ENCODE data around the gene AMDHD1.
"Not testable (repeated sequence)": the region's sequence is repeated elsewhere in the genome, so short reads cannot be mapped to it uniquely, and the experiment has no call there.

AMDHD1 gene

DNA sequence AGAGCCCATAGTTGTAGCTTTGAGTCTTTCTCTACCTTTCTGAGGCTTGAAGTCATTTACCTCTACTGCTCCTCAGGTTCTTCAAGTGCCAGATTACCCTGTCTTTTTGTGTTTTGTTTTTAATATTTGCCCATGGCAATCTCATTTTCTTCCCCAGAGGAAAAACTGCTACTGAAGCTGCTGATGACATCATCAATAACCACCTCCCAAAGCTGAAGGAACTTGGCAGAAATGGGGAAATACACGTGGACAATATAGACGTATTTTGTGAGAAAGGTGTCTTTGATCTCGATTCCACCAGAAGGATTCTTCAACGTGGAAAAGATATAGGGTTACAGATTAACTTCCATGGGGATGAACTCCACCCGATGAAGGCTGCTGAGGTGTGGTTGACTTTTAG, 17.1 kb downstream of the AMDHD1 start:
- H3K4me3 ChIP-seq (replicated peaks; ENCODE audit: low read depth, low read length): no peak overlapping the region
- TF ChIP-seq, protein P1, sequence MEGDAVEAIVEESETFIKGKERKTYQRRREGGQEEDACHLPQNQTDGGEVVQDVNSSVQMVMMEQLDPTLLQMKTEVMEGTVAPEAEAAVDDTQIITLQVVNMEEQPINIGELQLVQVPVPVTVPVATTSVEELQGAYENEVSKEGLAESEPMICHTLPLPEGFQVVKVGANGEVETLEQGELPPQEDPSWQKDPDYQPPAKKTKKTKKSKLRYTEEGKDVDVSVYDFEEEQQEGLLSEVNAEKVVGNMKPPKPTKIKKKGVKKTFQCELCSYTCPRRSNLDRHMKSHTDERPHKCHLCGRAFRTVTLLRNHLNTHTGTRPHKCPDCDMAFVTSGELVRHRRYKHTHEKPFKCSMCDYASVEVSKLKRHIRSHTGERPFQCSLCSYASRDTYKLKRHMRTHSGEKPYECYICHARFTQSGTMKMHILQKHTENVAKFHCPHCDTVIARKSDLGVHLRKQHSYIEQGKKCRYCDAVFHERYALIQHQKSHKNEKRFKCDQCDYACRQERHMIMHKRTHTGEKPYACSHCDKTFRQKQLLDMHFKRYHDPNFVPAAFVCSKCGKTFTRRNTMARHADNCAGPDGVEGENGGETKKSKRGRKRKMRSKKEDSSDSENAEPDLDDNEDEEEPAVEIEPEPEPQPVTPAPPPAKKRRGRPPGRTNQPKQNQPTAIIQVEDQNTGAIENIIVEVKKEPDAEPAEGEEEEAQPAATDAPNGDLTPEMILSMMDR (IDR thresholded peaks at IDR 0.05; ENCODE audit: low read depth, low read length, missing control alignments): no peak
- DNase-seq (ENCODE audit: extremely low read depth, low read depth): no peak

- TF ChIP-seq, protein P1 (IDR thresholded peaks at IDR 0.05; ENCODE audit: low read depth, low read length, missing control alignments): no peak
- no peak for DNase-seq (ENCODE audit: extremely low read depth, low read depth)
- H3K4me3 ChIP-seq (replicated peaks; ENCODE audit: low read depth, low read length): no peak overlapping the region
These were observed 19.1 kb downstream of the AMDHD1 start for GRCh38 chr12:95962222-95962621.

GRCh38 chr12:95963096-95963495, 20.0 kb downstream of the AMDHD1 start:
- no peak for DNase-seq (ENCODE audit: extremely low read depth, low read depth)
- TF ChIP-seq, protein P1 (IDR thresholded peaks at IDR 0.05; ENCODE audit: low read depth, low read length, missing control alignments): peak; percentile 14
- no peak overlapping the region for H3K4me3 ChIP-seq (replicated peaks; ENCODE audit: low read depth, low read length)

DNA sequence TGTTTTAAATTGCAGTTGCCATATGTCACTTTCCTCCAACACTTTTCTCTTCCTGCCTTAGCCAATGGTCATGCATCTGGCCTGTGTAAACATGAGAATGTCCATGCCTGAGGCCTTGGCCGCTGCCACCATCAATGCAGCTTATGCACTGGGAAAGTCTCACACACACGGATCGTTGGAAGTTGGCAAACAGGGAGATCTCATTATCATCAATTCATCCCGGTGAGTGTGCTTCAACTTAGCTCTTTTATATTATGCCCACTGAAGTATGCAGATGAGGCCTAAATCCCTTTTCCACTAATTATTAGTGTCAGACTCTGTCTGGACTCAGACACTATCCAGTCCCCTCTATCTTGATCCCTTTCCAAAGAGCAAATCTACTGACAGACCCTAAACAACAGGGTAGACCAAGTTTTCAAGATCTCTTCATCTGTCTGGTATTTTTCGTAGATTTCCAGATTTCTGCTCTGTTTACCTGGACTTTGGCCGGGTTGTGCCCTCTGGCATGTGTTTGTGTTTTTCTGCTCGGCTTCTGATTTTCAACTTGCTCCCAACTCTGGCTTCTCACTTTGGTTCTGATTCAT, 23.2 kb downstream of the AMDHD1 start:
- no peak overlapping the region for H3K4me3 ChIP-seq (replicated peaks; ENCODE audit: low read depth, low read length)
- TF ChIP-seq, protein P1 (IDR thresholded peaks at IDR 0.05; ENCODE audit: low read depth, low read length, missing control alignments): no peak
- no peak for DNase-seq (ENCODE audit: extremely low read depth, low read depth)

DNA sequence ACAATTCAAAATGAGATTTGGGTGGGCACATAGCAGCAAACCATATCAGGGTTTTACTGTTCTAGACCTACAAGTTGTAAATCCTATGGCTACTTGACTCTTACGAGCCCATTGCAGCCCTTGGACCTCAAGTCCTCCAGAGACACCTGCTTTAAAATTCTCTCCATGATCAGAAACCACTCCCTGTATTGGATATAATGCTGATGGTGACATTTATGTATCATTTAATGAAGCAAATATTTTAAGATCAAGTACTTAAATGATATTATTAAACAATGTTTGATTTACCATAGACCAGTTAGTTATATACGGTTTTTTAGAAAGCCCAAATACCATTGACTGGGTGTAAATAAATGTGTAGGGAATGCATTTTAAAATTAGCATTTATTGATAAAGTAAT, 24.2 kb downstream of the AMDHD1 start:
- DNase-seq (ENCODE audit: extremely low read depth, low read depth): no peak
- no peak overlapping the region for H3K4me3 ChIP-seq (replicated peaks; ENCODE audit: low read depth, low read length)
- TF ChIP-seq, protein P1 (IDR thresholded peaks at IDR 0.05; ENCODE audit: low read depth, low read length, missing control alignments): no peak

GRCh38 chr12:95969116-95969515, 26.0 kb downstream of the AMDHD1 start:
- not testable (repeated sequence) for DNase-seq (ENCODE audit: extremely low read depth, low read depth)

GRCh38 chr12:95970905-95971304, 27.8 kb downstream of the AMDHD1 start:
- TF ChIP-seq, protein P1 (IDR thresholded peaks at IDR 0.05; ENCODE audit: low read depth, low read length, missing control alignments): no peak
- H3K4me3 ChIP-seq (replicated peaks; ENCODE audit: low read depth, low read length): no peak overlapping the region
- no peak for DNase-seq (ENCODE audit: extremely low read depth, low read depth)

More at GRCh38 chr12:95969116-95969515, 26.0 kb downstream of the AMDHD1 start:
- not testable (repeated sequence) for H3K4me3 ChIP-seq (replicated peaks; ENCODE audit: low read depth, low read length)

All from HFF-Myc (cell line).